Breast epithelium (tissue), 3 donors: Measurements from ENCODE around the gene CD44.

ENCODE experiments used
- POLR2A ChIP-seq: fragments of 450-650 bp; IDR thresholded peaks from one replicate; pipeline ENCODE4 v1.6.1; 2016; ENCODE audit warnings: antibody characterized with exemption, mild to moderate bottlenecking, moderate library complexity
- TF ChIP-seq, protein P1 (sequence below), 3 donors: fragments of 450-650 bp; IDR thresholded peaks; one replicate each; pipeline ENCODE4 v1.5.1; 2016 to 2017; ENCODE audit warnings: antibody characterized with exemption in 3 of 3, mild to moderate bottlenecking in 3 of 3, moderate library complexity in 3 of 3

DNA sequence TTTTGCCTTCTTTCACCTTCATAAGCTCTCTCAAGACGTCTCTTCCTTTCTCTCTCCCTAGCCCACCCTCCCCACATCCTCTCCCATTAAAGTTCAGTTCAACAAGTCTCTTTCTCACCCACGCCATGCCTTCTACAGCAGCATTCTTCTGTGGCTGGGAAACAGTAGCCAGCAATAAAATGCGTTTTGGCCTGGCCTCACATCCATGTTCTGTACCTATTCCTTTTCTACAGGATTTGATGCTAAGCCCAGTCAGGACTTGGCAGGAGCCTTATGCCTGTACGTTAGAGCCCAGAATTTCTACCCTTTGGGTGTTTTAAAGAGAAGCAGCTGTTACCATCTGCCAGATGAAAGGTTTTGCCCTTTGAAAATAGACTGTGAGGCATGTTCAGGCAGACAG is 7.1 kb upstream of the CD44 start:
- TF ChIP-seq, protein P1, sequence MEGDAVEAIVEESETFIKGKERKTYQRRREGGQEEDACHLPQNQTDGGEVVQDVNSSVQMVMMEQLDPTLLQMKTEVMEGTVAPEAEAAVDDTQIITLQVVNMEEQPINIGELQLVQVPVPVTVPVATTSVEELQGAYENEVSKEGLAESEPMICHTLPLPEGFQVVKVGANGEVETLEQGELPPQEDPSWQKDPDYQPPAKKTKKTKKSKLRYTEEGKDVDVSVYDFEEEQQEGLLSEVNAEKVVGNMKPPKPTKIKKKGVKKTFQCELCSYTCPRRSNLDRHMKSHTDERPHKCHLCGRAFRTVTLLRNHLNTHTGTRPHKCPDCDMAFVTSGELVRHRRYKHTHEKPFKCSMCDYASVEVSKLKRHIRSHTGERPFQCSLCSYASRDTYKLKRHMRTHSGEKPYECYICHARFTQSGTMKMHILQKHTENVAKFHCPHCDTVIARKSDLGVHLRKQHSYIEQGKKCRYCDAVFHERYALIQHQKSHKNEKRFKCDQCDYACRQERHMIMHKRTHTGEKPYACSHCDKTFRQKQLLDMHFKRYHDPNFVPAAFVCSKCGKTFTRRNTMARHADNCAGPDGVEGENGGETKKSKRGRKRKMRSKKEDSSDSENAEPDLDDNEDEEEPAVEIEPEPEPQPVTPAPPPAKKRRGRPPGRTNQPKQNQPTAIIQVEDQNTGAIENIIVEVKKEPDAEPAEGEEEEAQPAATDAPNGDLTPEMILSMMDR (IDR thresholded peaks at IDR 0.05) = no peak
- no peak for TF ChIP-seq POLR2A
